ENCODE data around the gene PDCD1LG2. TPM values are rescaled to one million over a fixed set of nuclear protein-coding genes. Genes with fewer than 3 reads are reported as not detected.

Gene PDCD1LG2
- total RNA-seq, 2 experiments from 2014 or later: 0.13 to 0.14 TPM

DNA sequence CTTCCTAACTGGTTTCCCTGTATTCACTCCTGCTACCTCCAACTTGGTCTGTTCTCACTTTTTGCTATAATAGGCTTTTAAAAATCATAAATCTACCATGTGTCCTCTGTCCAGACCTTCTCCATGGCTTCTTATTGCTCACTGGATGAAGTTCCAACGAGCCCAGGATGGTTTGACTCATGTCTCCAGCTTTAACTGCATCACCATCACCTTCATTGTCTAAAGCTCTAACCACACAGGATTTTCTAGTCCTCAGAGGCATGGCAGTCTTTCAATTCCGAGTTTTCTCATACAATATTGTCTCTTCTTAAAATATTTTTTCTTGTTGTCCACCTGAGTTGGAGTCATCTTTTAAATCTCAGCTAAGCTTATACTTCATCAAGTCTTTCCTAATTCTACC is 49.3 kb downstream of the PDCD1LG2 start:
- no peak for DNase-seq
- Mint-ChIP-seq H3K27ac (no peak overlapping the region), H3K27me3 (no peaks in the 10 kb centered on the region), H3K36me3 (ENCODE audit: low read depth) (peaks cover 2% of the 10 kb centered on the region), H3K4me1 (ENCODE audit: low read depth) (peaks cover 41% of the 10 kb centered on the region), H3K4me3 (no peak overlapping the region), H3K9me3 (peaks cover 4% of the 10 kb centered on the region)
- TF ChIP-seq, protein P1, sequence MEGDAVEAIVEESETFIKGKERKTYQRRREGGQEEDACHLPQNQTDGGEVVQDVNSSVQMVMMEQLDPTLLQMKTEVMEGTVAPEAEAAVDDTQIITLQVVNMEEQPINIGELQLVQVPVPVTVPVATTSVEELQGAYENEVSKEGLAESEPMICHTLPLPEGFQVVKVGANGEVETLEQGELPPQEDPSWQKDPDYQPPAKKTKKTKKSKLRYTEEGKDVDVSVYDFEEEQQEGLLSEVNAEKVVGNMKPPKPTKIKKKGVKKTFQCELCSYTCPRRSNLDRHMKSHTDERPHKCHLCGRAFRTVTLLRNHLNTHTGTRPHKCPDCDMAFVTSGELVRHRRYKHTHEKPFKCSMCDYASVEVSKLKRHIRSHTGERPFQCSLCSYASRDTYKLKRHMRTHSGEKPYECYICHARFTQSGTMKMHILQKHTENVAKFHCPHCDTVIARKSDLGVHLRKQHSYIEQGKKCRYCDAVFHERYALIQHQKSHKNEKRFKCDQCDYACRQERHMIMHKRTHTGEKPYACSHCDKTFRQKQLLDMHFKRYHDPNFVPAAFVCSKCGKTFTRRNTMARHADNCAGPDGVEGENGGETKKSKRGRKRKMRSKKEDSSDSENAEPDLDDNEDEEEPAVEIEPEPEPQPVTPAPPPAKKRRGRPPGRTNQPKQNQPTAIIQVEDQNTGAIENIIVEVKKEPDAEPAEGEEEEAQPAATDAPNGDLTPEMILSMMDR (IDR thresholded peaks at IDR 0.05): no peak
- ChIA-PET POLR2A (interaction anchor here (1.1 kb wide), 1 partner anchor 70 kb away, joined by 3 read pairs; no protein-coding TSS in a partner anchor), CTCF (interaction anchor here (0.9 to 1.6 kb wide), 6 partner anchors 18 to 810 kb away, joined by 3 to 6 read pairs (median 4); no protein-coding TSS in a partner anchor)
- no peak for ATAC-seq
- intact Hi-C loops (cut with micrococcal nuclease): no loop called here

DNA sequence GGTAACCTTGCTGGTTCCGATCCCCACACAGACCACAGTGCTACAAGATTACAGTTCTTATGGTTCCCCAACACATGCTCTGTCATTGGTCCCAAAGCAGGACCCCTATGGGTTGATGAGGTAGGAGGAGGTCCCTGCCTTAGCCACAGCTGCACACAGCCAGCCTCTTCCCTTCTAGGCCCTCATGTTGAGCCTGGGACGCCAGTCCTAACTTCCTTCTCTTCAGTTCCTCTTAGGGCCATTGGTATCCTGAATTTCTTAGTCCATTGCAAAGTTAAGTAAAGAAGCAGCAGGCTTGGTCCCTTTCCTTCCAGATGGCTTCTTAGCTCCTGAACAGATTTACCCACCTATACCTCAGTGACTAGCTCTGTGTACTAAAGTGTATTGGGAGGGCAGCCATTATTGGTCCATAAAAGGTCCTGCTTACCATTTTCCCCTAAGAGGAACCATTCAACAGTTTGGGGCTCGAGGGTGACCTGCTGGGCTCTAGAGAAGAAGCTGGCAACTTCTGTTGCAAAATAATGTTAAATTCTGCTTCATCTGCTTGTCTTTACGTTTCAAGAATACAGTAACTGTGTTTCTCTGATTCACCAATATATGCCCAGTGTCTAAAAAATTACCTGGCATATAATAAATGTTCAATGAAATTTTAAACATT is 50.2 kb downstream of the PDCD1LG2 start:
- ATAC-seq (no peak), DNase-seq (no peak)
- H3K4me3 Mint-ChIP-seq: no peak overlapping the region
- H3K36me3 Mint-ChIP-seq (ENCODE audit: low read depth): peaks cover 2% of the 10 kb centered on the region
- no peaks in the 10 kb centered on the region for H3K27me3 Mint-ChIP-seq
- CTCF ChIA-PET: interaction anchor here (1.3 kb wide), 2 partner anchors 23 to 40 kb away, joined by 3 to 4 read pairs; no protein-coding TSS in a partner anchor
- H3K4me1 Mint-ChIP-seq (ENCODE audit: low read depth): peaks cover 41% of the 10 kb centered on the region
- TF ChIP-seq, protein P1 (IDR thresholded peaks at IDR 0.05): no peak
- POLR2A ChIA-PET: interaction anchor here (1.1 kb wide), 1 partner anchor 71 kb away, joined by 3 read pairs; no protein-coding TSS in a partner anchor
- intact Hi-C loops (cut with micrococcal nuclease): no loop called here
- H3K9me3 Mint-ChIP-seq: peaks cover 4% of the 10 kb centered on the region
- H3K27ac Mint-ChIP-seq: no peak overlapping the region

DNA sequence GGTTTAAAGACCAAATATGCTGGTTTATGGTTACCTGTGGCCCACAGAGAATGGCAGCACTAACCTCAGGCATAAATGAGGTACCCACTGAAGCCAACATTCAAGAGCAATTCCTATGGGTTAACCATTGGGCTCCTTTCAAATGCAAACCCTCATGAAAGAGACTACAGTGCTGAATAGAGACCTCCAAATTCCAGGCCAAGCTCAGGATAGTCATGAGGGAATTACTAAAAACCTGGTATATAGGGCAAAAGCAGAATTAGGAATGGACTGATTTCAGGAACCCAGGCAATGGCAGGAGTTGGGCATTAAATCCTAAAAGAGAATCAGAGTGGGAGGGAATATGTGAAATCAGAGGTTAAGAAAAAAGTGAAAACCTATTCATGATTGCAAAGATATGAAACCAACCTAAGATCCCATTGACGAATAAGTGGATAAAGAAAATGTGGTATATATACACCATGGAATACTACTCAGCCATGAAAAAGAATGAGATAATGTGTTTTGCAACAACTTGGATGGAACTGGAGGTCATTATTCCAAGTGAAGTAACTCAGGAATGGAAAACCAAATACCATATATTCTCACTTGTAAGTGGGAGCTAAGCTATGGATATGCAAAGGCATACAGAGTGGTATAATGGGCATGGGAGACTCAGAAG is 51.6 kb downstream of the PDCD1LG2 start:
- POLR2A ChIA-PET: no interaction called here
- Mint-ChIP-seq H3K9me3 (peaks cover 4% of the 10 kb centered on the region), H3K27me3 (no peaks in the 10 kb centered on the region), H3K36me3 (ENCODE audit: low read depth) (peaks cover 2% of the 10 kb centered on the region), H3K27ac (no peak overlapping the region), H3K4me1 (ENCODE audit: low read depth) (peaks cover 38% of the 10 kb centered on the region), H3K4me3 (no peak overlapping the region)
- intact Hi-C loops (cut with micrococcal nuclease): no loop called here
- CTCF ChIA-PET: no interaction called here
- TF ChIP-seq, protein P1 (IDR thresholded peaks at IDR 0.05): no peak
- no peak for DNase-seq
- ATAC-seq: no peak

DNA sequence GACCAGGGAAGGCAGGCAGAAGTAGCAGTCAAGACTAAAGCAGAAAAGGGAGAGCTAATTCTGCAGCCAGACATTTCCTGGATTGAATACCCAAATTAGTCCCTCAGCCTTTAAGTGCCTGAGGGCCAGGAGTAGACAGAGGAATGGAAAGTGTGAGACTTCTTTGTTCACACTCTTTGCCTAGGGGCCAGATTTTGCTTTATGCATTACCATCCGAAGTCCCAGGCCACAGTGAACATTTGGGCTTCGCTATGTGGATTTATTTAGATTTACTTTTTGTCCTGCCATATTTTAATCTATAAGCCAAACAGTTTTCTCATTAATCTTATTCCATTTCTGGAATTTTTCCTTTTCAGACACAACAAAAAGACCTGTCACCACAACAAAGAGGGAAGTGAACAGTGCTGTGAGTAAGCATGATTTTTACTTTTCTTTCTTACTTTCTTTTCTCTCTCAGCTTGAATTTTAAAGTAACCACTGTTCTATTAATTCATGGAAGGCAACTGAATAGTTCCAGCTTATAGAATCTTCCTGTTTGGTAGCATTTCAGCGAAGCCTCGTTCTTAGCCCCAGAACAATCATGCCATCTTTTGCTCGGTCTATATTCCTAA is 52.6 kb downstream of the PDCD1LG2 start:
- TF ChIP-seq, protein P1 (IDR thresholded peaks at IDR 0.05): no peak
- peaks cover 2% of the 10 kb centered on the region for H3K36me3 Mint-ChIP-seq (ENCODE audit: low read depth)
- no peaks in the 10 kb centered on the region for H3K27me3 Mint-ChIP-seq
- ChIA-PET CTCF (interaction anchor here (1.4 kb wide), 1 partner anchor 11 kb away, joined by 3 read pairs; no protein-coding TSS in a partner anchor), POLR2A (no interaction called here)
- DNase-seq: no peak
- H3K4me3 Mint-ChIP-seq: no peak overlapping the region
- H3K4me1 Mint-ChIP-seq (ENCODE audit: low read depth): peaks cover 29% of the 10 kb centered on the region
- intact Hi-C loops (cut with micrococcal nuclease): no loop called here
- no peak for ATAC-seq
- no peak overlapping the region for H3K27ac Mint-ChIP-seq
- peaks cover 4% of the 10 kb centered on the region for H3K9me3 Mint-ChIP-seq

Measured in activated CD8-positive, alpha-beta T cell treated with anti-CD3 and anti-CD28 coated beads for 36 hours (primary cell).